Measurements from ENCODE around the gene KCNMB1. TPM values are rescaled to one million over a fixed set of nuclear protein-coding genes. Genes with fewer than 3 reads are reported as not detected.

The KCNMB1 gene
- total and polyA plus RNA-seq, 3 experiments from 2014 or later, result not detected

DNA sequence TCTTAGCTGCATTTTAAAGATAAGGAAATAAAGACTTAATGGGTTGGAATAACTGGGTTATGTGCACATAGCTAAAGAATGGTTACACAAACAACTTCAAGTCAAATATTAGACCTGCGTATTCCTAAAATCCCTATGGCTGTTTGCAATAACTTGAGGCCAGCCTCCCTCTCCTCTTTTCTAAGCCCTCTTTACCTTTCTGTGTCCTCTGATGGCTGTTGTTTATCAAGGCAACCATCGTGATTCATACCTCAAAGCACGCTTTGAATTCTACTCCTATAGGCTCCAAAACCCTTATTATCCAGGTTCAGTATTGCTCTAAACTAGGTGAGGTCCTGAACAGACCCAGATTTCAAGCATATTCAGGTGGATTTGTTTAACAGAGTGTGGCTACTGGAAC lies 46.0 kb downstream of the KCNMB1 start:
- H3K9me3 ChIP-seq (ENCODE audit: low read length), result no peaks in the 10 kb centered on the region
- ChIA-PET POLR2A (no interaction called here), CTCF (interaction anchor here (1.3 to 8.4 kb wide), 3 partner anchors 68 to 120 kb away, joined by 4 to 172 read pairs (median 132); no protein-coding TSS in a partner anchor)
- H3K36me3 ChIP-seq (ENCODE audit: insufficient read depth, low read length), result no peaks in the 10 kb centered on the region
- H3K4me1 Mint-ChIP-seq, result peaks cover 8 to 12% (median 8%) of the 10 kb centered on the region in 3 donors
- H3K4me3 ChIP-seq (ENCODE audit: low read length), result no peak overlapping the region
- no peaks in the 10 kb centered on the region for H3K9me3 Mint-ChIP-seq
- H3K27ac Mint-ChIP-seq, result no peak overlapping the region
- H3K4me3 Mint-ChIP-seq, result no peak overlapping the region
- no peaks in the 10 kb centered on the region for H3K36me3 Mint-ChIP-seq
- no peak for DNase-seq
- H3K4me1 ChIP-seq (ENCODE audit: insufficient read depth, low read length), result peaks cover 8% of the 10 kb centered on the region
- peaks cover 6 to 22% of the 10 kb centered on the region in 2 donors for H3K27me3 Mint-ChIP-seq
- H3K27ac ChIP-seq (ENCODE audit: low read depth, low read length), result no peak overlapping the region
- peaks cover under 1% of the 10 kb centered on the region for H3K27me3 ChIP-seq (ENCODE audit: insufficient read depth, low read length, poor library complexity, severe bottlenecking)

DNA sequence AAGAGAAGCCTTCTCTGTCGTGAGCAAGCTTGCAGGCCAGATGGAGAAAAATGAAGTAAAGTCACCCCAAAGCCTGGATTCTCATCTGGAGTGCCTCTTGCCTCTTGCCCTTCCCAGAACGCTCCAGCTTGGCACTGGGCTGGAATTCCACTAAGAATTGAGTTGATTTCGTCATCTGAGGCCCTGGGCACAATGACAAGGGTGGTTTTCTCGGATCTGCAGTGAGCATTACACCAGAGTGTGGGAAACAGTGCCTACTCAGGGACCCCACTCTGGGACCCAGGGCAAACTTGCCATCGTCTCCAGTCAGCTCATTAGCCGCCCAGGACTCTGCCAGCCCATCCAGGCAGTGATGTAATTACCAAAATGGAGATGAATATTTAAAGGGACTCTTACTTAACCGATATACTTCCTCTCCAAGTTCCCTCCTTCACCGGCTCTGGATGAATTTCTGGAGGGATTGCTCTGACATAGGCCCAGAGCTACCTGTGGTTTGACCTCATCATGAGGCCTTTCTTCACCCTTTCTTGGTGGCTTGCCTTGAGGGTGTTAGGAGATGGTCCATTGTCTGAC lies 46.9 kb downstream of the KCNMB1 start:
- ChIA-PET CTCF (interaction anchor here (0.5 to 8.4 kb wide), 7 partner anchors 60 to 119 kb away, joined by 3 to 172 read pairs (median 50); no protein-coding TSS in a partner anchor), POLR2A (no interaction called here)
- DNase-seq, result no peak
- Histone ChIP-seq H3K9me3 (ENCODE audit: low read length) (no peaks in the 10 kb centered on the region), H3K27me3 (ENCODE audit: insufficient read depth, low read length, poor library complexity, severe bottlenecking) (no peaks in the 10 kb centered on the region), H3K4me1 (ENCODE audit: insufficient read depth, low read length) (peaks cover 18% of the 10 kb centered on the region), H3K27ac (ENCODE audit: low read depth, low read length) (no peak overlapping the region), H3K4me3 (ENCODE audit: low read length) (no peak overlapping the region), H3K36me3 (ENCODE audit: insufficient read depth, low read length) (no peaks in the 10 kb centered on the region)
- Mint-ChIP-seq H3K4me3 (no peak overlapping the region), H3K4me1 (peaks cover 13 to 21% (median 17%) of the 10 kb centered on the region in 3 donors), H3K9me3 (no peaks in the 10 kb centered on the region), H3K36me3 (no peaks in the 10 kb centered on the region), H3K27me3 (peaks cover 6 to 14% of the 10 kb centered on the region in 2 donors), H3K27ac (no peak overlapping the region)

DNA sequence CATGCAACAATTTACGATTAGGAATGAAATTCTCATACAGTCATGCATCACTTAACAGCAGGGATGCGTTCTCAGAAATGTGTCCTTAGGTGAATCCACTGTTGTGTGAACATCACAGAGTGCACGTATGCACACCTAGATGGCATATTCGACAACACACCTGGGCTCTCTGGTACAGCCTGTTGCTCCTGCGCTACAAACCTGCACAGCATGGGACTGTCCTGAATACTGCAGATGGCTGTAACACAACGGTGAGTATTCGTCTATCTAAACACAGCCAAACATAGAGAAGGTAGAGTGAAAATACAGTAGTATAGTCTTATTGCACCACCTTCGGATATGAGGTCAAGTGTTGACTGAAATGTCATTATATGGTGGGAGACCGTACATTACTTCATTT lies 47.6 kb downstream of the KCNMB1 start:
- CTCF ChIA-PET, result interaction anchor here (1.5 to 8.4 kb wide), 5 partner anchors 59 to 118 kb away, joined by 3 to 172 read pairs (median 114); no protein-coding TSS in a partner anchor
- Mint-ChIP-seq H3K27ac (peak overlapping the region in 1 of 8 donors; percentile 26), H3K27me3 (peaks cover 6 to 12% of the 10 kb centered on the region in 2 donors), H3K36me3 (no peaks in the 10 kb centered on the region), H3K4me3 (no peak overlapping the region), H3K4me1 (peaks cover 18 to 28% (median 24%) of the 10 kb centered on the region in 3 donors), H3K9me3 (no peaks in the 10 kb centered on the region)
- H3K36me3 ChIP-seq (ENCODE audit: insufficient read depth, low read length), result no peaks in the 10 kb centered on the region
- H3K9me3 ChIP-seq (ENCODE audit: low read length), result no peaks in the 10 kb centered on the region
- H3K4me3 ChIP-seq (ENCODE audit: low read length), result no peak overlapping the region
- POLR2A ChIA-PET, result no interaction called here
- no peaks in the 10 kb centered on the region for H3K27me3 ChIP-seq (ENCODE audit: insufficient read depth, low read length, poor library complexity, severe bottlenecking)
- H3K27ac ChIP-seq (ENCODE audit: low read depth, low read length), result no peak overlapping the region
- DNase-seq, result no peak
- H3K4me1 ChIP-seq (ENCODE audit: insufficient read depth, low read length), result peaks cover 25% of the 10 kb centered on the region

DNA sequence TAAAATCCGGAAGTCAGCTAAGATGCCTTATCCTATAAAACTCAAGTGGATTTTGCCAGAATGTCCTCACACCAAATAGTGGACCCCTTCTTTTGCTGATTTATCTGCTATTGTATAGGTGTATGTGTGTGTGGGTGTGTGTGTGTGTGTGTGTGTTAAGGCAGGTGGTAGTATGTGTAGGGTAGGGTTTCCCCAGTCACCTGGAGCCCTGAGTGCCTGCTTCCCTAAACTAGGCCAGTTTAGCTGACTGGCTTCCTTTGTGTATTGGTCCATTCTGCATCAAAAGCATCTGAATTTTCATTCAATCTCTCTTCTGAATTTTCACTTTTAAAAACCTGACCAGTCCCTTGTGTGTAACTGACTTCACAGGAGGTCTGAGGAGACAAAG lies 49.4 kb downstream of the KCNMB1 start:
- H3K27ac Mint-ChIP-seq, result peak overlapping the region in 1 of 8 donors; percentile 37
- CTCF ChIA-PET, result interaction anchor here (1.0 to 8.4 kb wide), 22 partner anchors 9 to 239 kb away, joined by 3 to 172 read pairs (median 10); partner anchors contain the start of genes C5orf58 and LCP2
- DNase-seq, result no peak
- H3K4me1 Mint-ChIP-seq, result peaks cover 34 to 40% (median 36%) of the 10 kb centered on the region in 3 donors
- peaks cover 4 to 11% of the 10 kb centered on the region in 2 donors for H3K27me3 Mint-ChIP-seq
- no peaks in the 10 kb centered on the region for H3K36me3 Mint-ChIP-seq
- Histone ChIP-seq H3K27me3 (ENCODE audit: insufficient read depth, low read length, poor library complexity, severe bottlenecking) (no peaks in the 10 kb centered on the region), H3K36me3 (ENCODE audit: insufficient read depth, low read length) (no peaks in the 10 kb centered on the region), H3K27ac (ENCODE audit: low read depth, low read length) (no peak overlapping the region), H3K9me3 (ENCODE audit: low read length) (no peaks in the 10 kb centered on the region), H3K4me3 (ENCODE audit: low read length) (no peak overlapping the region), H3K4me1 (ENCODE audit: insufficient read depth, low read length) (peaks cover 41% of the 10 kb centered on the region)
- H3K4me3 Mint-ChIP-seq, result no peak overlapping the region
- H3K9me3 Mint-ChIP-seq, result no peaks in the 10 kb centered on the region
- POLR2A ChIA-PET, result interaction anchor here (1.3 to 1.9 kb wide), 3 partner anchors 65 to 113 kb away, joined by 6 to 12 read pairs (median 8); no protein-coding TSS in a partner anchor

DNA sequence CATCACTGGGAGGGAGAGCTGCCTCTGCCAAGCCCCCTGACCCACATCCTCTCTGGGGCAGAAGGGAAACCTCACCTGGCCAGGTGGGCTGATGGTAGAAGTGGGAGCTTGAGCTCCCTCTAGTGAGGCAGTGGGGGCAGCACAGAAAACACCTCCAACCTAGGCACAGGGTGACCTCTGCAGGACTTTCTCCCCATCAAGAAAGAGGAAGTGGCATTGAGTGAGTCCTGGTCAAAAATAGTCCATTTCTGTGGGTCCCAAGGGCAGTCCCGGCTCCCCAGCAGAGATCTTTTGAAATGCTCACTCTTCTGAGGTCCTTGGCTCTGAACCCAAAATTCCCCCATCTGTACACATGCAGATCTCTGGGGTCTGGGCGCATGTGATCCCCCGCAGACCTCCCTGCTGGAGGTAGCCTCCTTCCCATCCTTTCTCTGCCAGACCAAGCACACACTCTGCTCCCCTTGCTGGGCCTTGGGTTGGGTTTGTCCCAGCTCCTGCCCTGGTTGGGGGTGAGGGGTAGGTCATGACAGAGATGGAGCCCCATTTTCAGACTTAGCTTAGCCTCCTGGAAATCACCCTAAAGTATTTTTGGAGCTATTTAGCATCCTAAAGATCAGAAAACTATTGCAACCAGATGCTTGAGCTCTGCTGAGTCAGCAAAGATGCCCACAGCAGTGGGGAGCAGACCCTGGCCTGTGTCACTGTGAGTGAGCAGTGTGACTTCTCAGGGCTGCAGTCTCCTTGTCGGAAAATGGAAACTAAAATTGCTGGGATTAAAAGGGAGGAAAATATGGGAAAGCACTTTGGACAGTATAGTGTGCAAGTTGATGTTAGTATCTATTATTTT lies 50.0 kb downstream of the KCNMB1 start:
- peaks cover 0 to 5% of the 10 kb centered on the region in 2 donors for H3K27me3 Mint-ChIP-seq
- Histone ChIP-seq H3K9me3 (ENCODE audit: low read length) (no peaks in the 10 kb centered on the region), H3K27me3 (ENCODE audit: insufficient read depth, low read length, poor library complexity, severe bottlenecking) (no peaks in the 10 kb centered on the region), H3K4me3 (ENCODE audit: low read length) (no peak overlapping the region), H3K36me3 (ENCODE audit: insufficient read depth, low read length) (no peaks in the 10 kb centered on the region), H3K4me1 (ENCODE audit: insufficient read depth, low read length) (peaks cover 47% of the 10 kb centered on the region), H3K27ac (ENCODE audit: low read depth, low read length) (no peak overlapping the region)
- peak overlapping the region; percentile 60 to 94 (median 62) for H3K27ac Mint-ChIP-seq
- no peaks in the 10 kb centered on the region for H3K36me3 Mint-ChIP-seq
- H3K4me3 Mint-ChIP-seq, result peak overlapping the region in 2 of 7 donors; percentile 29 to 48
- H3K9me3 Mint-ChIP-seq, result no peaks in the 10 kb centered on the region
- ChIA-PET POLR2A (interaction anchor here (0.6 to 1.9 kb wide), 7 partner anchors 36 to 113 kb away, joined by 3 to 12 read pairs (median 6); partner anchors contain the start of gene LCP2), CTCF (interaction anchor here (0.6 to 8.4 kb wide), 34 partner anchors 9 to 238 kb away, joined by 3 to 172 read pairs (median 7); partner anchors contain the start of genes C5orf58 and LCP2)
- peaks cover 36 to 40% (median 40%) of the 10 kb centered on the region in 3 donors for H3K4me1 Mint-ChIP-seq
- peak; percentile 43 to 81 (median 66) for DNase-seq

DNA sequence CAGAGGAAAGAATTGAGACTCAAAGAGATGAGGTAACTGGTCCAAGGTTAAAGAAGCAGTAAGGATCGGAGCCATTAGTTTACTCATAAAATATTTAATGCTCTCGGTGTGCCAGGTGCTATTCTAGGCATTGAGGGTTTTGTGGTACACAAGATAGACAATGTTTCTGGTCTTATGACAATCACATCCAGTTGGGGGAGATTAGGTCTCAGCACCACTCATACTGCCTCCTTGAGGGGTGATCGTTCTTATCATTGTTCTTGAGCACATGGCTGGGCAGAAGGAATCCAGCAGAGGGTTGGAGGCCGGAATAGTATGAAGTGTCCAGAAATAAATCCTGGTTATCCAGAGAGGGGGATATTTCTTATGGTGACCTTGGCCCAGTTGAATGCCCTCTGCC lies 50.9 kb downstream of the KCNMB1 start:
- H3K36me3 ChIP-seq (ENCODE audit: insufficient read depth, low read length), result no peaks in the 10 kb centered on the region
- no peak for DNase-seq
- ChIA-PET CTCF (interaction anchor here (0.6 to 8.4 kb wide), 30 partner anchors 8 to 237 kb away, joined by 3 to 172 read pairs (median 8); partner anchors contain the start of genes C5orf58 and LCP2), POLR2A (interaction anchor here (0.6 to 1.9 kb wide), 7 partner anchors 35 to 112 kb away, joined by 3 to 12 read pairs (median 6); partner anchors contain the start of gene LCP2)
- H3K9me3 ChIP-seq (ENCODE audit: low read length), result no peaks in the 10 kb centered on the region
- Mint-ChIP-seq H3K4me3 (peak overlapping the region in 3 of 7 donors; percentile 4 to 55 (median 15)), H3K36me3 (no peaks in the 10 kb centered on the region), H3K4me1 (peaks cover 36 to 49% (median 40%) of the 10 kb centered on the region in 3 donors), H3K9me3 (no peaks in the 10 kb centered on the region), H3K27ac (peak overlapping the region; percentile 20 to 94 (median 58)), H3K27me3 (peaks cover 0 to under 1% of the 10 kb centered on the region in 2 donors)
- H3K4me3 ChIP-seq (ENCODE audit: low read length), result no peak overlapping the region
- H3K4me1 ChIP-seq (ENCODE audit: insufficient read depth, low read length), result peaks cover 55% of the 10 kb centered on the region
- H3K27me3 ChIP-seq (ENCODE audit: insufficient read depth, low read length, poor library complexity, severe bottlenecking), result no peaks in the 10 kb centered on the region
- H3K27ac ChIP-seq (ENCODE audit: low read depth, low read length), result no peak overlapping the region

DNA sequence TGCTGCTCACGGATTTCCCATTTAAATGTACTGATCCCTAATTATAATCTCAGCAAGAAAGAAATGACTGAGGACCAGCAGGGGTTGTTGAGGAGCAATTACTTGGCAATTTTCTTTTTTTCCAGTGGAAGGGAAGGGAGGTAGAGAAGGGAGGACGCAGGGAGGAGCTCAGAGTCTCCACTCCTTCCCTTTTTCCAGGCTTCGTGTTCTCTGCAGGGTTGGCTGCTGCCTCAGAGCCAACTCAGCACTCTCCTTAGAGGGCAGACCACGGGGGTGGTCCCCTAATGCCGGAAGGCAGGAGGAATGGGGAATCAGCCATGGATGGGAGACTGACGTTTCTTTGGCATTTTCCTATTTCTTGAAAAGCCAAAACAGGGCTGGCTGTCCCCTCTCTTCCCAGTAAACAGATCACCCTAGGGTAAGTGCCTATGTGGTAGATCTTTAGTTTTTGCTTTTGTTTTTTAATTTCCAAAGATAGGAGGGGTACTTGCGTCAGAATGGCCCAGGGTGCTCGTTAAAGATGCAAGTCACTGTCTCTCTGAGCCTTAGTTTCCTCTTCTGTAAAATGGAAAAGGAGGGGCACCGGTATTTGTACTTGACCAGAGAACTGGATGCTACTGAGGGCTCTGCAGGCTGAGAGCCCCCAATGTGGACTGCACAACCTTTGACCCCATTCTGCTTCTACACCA lies 52.0 kb downstream of the KCNMB1 start:
- H3K4me1 ChIP-seq (ENCODE audit: insufficient read depth, low read length), result peaks cover 66% of the 10 kb centered on the region
- H3K9me3 ChIP-seq (ENCODE audit: low read length), result no peaks in the 10 kb centered on the region
- Mint-ChIP-seq H3K27ac (peak overlapping the region in 6 of 8 donors; percentile 79 to 97 (median 94)), H3K4me1 (peaks cover 36 to 60% (median 40%) of the 10 kb centered on the region in 3 donors), H3K27me3 (no peaks in the 10 kb centered on the region), H3K4me3 (peak overlapping the region in 1 of 7 donors; percentile 59), H3K9me3 (no peaks in the 10 kb centered on the region), H3K36me3 (no peaks in the 10 kb centered on the region)
- ChIA-PET CTCF (interaction anchor here (1.0 to 8.4 kb wide), 8 partner anchors 40 to 114 kb away, joined by 3 to 172 read pairs (median 58); partner anchors contain the start of gene LCP2), POLR2A (interaction anchor here (0.5 kb wide), 1 partner anchor 47 kb away, joined by 3 read pairs; no protein-coding TSS in a partner anchor)
- no peak for DNase-seq
- no peak overlapping the region for H3K4me3 ChIP-seq (ENCODE audit: low read length)
- no peak overlapping the region for H3K27ac ChIP-seq (ENCODE audit: low read depth, low read length)
- H3K36me3 ChIP-seq (ENCODE audit: insufficient read depth, low read length), result no peaks in the 10 kb centered on the region
- H3K27me3 ChIP-seq (ENCODE audit: insufficient read depth, low read length, poor library complexity, severe bottlenecking), result no peaks in the 10 kb centered on the region

Data from CD8-positive, alpha-beta memory T cell (primary cell).